Calu3 (cell line): Measurements from ENCODE around the gene GRAMD1A. TPM values are rescaled to one million over a fixed set of nuclear protein-coding genes. Genes with fewer than 3 reads are reported as not detected.

Experiments used
- Bru-seq: library from RNA; stranded (reverse); fragments of 400-500 nt; gene quantifications from one replicate; lab custom pipeline; 2021; lab: Mats Ljungman, UMichigan
- BruChase-seq, 2 experiments: library from RNA; stranded (reverse); fragments of 400-500 nt; gene quantifications; one replicate each; lab custom pipeline; 2021; lab: Mats Ljungman, UMichigan
- BruUV-seq: library from RNA; stranded (reverse); fragments of 400-500 nt; replicated peaks from 2 replicates; lab custom pipeline; 2021; lab: Mats Ljungman, UMichigan
- CTCF ChIA-PET: fragments of 300-600 bp; sonication (Branson Sonifier 250); formaldehyde crosslinking; loops from one replicate; lab custom pipeline; 2022; ENCODE audit warnings: antibody characterized with exemption; lab: Charles Lee
- DNase-seq: peaks from one replicate; pipeline ENCODE4 v3.0.0; 2022
- H3K27ac Mint-ChIP-seq: one replicate; pipeline ENCODE4 v1.8.0; 2022; ENCODE audit warnings: mixed read lengths; ENCODE audit not compliant: unreplicated experiment
- H3K27me3 Mint-ChIP-seq: one replicate; pipeline ENCODE4 v1.8.0; 2022; ENCODE audit warnings: mixed read lengths; ENCODE audit not compliant: unreplicated experiment
- H3K36me3 Mint-ChIP-seq: one replicate; pipeline ENCODE4 v1.8.0; 2022; ENCODE audit warnings: mild to moderate bottlenecking, moderate library complexity, mixed read lengths; ENCODE audit not compliant: insufficient read depth, unreplicated experiment
- H3K4me1 Mint-ChIP-seq: one replicate; pipeline ENCODE4 v1.8.0; 2022; ENCODE audit warnings: mild to moderate bottlenecking, low read depth, mixed read lengths; ENCODE audit not compliant: unreplicated experiment
- H3K4me3 Mint-ChIP-seq: one replicate; pipeline ENCODE4 v1.8.0; 2022; ENCODE audit warnings: mild to moderate bottlenecking, low read depth, moderate library complexity, mixed read lengths; ENCODE audit not compliant: unreplicated experiment
- H3K9me3 Mint-ChIP-seq: one replicate; pipeline ENCODE4 v1.8.0; 2022; ENCODE audit warnings: low read depth, mixed read lengths; ENCODE audit not compliant: unreplicated experiment
- intact Hi-C: fragments of 100-400 bp; cut with micrococcal nuclease; formaldehyde crosslinking; loops from one replicate; pipeline ENCODE4 v1.10.0; 2022; ENCODE audit not compliant: unreplicated experiment
- long read RNA-seq: library from polyadenylated mRNA; stranded (forward); transcript quantifications from one replicate; pipeline ENCODE4 v2.0.0, GENCODE V29; 2022
- total RNA-seq: library from RNA; stranded (reverse); gene quantifications from 2 replicates; pipeline ENCODE4 v1.2.3, GENCODE V29; 2022
- TF ChIP-seq, protein P1 (sequence below): fragments of 200-600 bp; IDR thresholded peaks from one replicate; pipeline ENCODE4 v1.8.0; 2022; ENCODE audit warnings: antibody characterized with exemption; ENCODE audit not compliant: unreplicated experiment

Gene GRAMD1A
- total RNA-seq (114 and 126 TPM in 2 replicates), Bru-seq, nascent RNA (percentile 71 among the genes with signal in this experiment), BruChase-seq, experiment 1, labeled RNA remaining after a 6-hour chase (percentile 82 among the genes with signal in this experiment), BruChase-seq, experiment 2, labeled RNA remaining after a 2-hour chase (percentile 84 among the genes with signal in this experiment)
- long read RNA-seq, partial matches to known transcripts: 38 of 157 reads
- long read RNA-seq, other reads (novel, unspliced or antisense): 119 of 157 reads

DNA sequence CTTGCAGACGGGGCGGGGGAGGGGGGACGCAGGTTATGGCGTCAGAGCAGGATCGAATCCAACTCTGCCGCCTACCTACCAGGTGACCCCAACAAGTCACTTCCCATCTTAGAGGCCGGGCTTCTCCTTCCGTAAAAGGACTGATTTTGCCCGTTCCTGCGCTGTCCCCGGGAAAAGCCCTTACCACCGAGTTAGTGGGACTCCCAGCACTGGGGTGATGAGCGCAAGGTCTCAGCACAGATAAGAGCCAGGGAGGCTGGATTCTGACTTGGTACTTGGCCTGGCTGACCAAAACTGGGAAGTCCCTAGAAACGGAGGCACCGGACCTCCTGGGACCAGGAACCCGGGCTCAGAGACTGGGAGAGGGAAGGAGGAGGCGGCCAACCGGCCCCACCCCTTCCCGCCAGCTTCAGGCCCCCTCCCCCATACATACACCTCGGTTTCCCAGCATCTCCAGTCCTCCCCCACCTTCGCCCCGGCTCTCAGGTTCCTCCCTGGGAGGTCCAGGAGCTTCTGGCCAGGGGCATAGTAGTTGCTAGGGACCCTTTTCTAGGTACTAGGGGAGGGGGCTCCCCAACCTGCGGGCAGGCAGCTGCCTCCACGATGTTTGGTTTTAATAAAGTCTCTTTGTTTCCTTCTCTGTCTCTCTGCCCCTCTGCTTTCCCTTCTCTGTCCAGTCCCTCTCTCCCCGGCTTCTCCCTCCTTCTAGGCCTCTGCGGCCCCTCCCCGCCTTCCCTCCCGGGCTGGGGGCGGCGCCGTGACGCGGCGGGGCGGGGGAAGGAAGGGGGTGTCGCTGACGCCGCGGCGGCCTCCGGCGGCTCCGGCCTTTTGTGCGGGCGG, at the start of gene GRAMD1A:
GRAMD1A (plus strand) TSS at position 826 of the 840 bp plus-strand sequence. CDS start 156 bp downstream, outside the sequence.
- peak within 1 kb of the TSS; percentile 88 for H3K27ac Mint-ChIP-seq
- DNase-seq: peak; percentile 95
- H3K27me3 Mint-ChIP-seq: no peaks in the 10 kb centered on the region
- peaks cover 61% of the 10 kb centered on the region for H3K36me3 Mint-ChIP-seq
- TSS peak; percentile 93 for BruUV-seq
- no peaks in the 10 kb centered on the region for H3K9me3 Mint-ChIP-seq
- intact Hi-C loops: loop anchor here (10.0 kb wide), 1 partner anchor 75 kb away; the partner anchor contains the start of gene ZNF30
- peaks cover 67% of the 10 kb centered on the region for H3K4me1 Mint-ChIP-seq
- TF ChIP-seq, protein P1, sequence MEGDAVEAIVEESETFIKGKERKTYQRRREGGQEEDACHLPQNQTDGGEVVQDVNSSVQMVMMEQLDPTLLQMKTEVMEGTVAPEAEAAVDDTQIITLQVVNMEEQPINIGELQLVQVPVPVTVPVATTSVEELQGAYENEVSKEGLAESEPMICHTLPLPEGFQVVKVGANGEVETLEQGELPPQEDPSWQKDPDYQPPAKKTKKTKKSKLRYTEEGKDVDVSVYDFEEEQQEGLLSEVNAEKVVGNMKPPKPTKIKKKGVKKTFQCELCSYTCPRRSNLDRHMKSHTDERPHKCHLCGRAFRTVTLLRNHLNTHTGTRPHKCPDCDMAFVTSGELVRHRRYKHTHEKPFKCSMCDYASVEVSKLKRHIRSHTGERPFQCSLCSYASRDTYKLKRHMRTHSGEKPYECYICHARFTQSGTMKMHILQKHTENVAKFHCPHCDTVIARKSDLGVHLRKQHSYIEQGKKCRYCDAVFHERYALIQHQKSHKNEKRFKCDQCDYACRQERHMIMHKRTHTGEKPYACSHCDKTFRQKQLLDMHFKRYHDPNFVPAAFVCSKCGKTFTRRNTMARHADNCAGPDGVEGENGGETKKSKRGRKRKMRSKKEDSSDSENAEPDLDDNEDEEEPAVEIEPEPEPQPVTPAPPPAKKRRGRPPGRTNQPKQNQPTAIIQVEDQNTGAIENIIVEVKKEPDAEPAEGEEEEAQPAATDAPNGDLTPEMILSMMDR: no peak
- peak within 1 kb of the TSS; percentile 88 for H3K4me3 Mint-ChIP-seq
- CTCF ChIA-PET: interaction anchor here (0.5 to 1.1 kb wide), 6 partner anchors 10 to 495 kb away, joined by 3 to 8 read pairs (median 4); no protein-coding TSS in a partner anchor

DNA sequence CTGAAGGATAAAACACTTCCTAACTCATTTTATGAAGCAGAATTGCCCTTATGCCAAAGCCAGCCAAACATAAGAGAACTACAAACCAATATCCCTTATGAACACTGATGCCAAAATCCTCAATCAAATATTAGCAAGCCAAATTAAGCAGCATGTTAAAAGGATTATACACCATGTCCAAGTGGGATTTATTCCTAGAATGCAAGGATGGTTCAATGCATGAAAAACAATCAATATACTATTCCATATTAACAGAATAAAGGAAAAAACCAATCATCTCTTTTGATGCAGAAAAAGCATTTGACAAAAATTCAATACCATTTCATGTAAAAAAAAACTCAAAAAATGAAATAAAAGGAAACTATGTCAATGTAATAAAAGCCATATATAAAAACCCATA, 47.0 kb upstream of the GRAMD1A start:
- no peak overlapping the region for H3K27ac Mint-ChIP-seq
- no peak for DNase-seq
- H3K27me3 Mint-ChIP-seq: no peaks in the 10 kb centered on the region
- peaks cover under 1% of the 10 kb centered on the region for H3K36me3 Mint-ChIP-seq
- H3K4me3 Mint-ChIP-seq: no peak overlapping the region
- no TSS peak for BruUV-seq
- TF ChIP-seq, protein P1: no peak
- CTCF ChIA-PET: no interaction called here
- no peaks in the 10 kb centered on the region for H3K4me1 Mint-ChIP-seq
- intact Hi-C loops: no loop called here
- peaks cover 35% of the 10 kb centered on the region for H3K9me3 Mint-ChIP-seq

DNA sequence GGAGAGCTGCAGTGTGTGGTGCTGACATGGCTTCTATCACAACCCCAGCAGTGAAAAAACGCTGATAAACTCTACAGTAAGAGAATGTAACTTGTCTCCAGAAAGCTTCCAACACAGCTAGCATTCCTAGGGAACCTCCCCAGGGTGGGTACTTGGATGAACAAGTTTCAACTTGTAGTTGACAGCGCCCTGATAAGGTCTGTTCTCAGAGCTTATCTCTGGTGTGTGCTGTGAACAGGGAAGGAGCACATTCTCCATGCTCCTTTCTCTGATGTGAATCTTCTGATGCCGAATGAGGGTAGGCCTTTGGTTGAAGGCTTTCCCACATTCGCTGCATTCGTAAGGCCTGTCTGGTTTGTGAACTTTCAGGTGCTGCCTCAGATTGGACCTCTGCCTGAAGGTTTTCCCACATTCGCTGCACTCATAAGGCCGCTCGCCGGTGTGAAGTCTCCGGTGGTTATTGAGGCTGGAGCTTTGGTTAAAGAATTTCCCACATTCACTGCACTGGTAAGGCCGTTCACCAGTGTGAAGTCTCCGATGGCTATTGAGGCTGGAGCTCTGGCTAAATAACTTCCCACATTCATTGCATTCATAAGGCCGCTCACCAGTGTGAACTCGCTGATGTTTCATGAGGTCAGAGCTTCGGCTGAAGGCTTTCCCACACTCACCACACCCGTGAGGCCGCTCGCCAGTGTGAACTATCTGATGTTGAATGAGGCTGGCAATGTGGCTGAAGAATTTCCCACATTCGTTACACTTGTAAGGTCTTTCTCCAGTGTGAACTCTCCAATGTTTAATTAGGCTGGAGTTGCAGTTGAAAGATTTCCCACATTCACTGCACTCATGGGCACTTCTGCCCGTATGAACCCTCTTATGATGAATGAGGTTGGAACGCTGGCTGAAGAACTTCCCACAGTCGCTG, 42.0 kb upstream of the GRAMD1A start:
- DNase-seq: no peak
- CTCF ChIA-PET: no interaction called here
- Mint-ChIP-seq H3K27ac (no peak overlapping the region), H3K4me1 (peaks cover 15% of the 10 kb centered on the region), H3K9me3 (peaks cover 31% of the 10 kb centered on the region), H3K4me3 (no peak overlapping the region), H3K27me3 (no peaks in the 10 kb centered on the region), H3K36me3 (peaks cover 25% of the 10 kb centered on the region)
- intact Hi-C loops: no loop called here
- BruUV-seq: TSS peak; percentile 15
- TF ChIP-seq, protein P1: no peak

DNA sequence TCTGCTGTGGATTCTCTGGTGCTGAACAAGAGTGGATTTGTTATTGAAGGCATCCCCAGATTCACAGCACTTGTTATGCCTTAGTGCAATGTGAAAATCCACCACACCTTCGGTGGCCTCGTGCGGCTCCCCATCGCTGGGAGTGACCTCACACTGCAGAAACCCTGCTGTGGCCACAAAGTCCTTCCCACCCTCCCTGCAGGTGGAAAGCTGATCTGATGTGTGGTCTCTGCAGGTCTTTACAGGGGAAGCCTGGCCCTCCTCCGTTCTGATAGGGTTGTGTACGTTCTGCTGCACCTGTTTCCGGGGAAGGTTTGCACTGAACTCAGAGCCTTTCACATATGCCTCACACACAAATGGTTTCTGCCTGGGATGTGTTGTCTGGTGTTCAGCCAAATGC, 41.1 kb upstream of the GRAMD1A start:
- CTCF ChIA-PET: no interaction called here
- intact Hi-C loops: no loop called here
- Mint-ChIP-seq H3K27me3 (no peaks in the 10 kb centered on the region), H3K4me3 (no peak overlapping the region), H3K9me3 (peaks cover 31% of the 10 kb centered on the region), H3K36me3 (peaks cover 31% of the 10 kb centered on the region), H3K4me1 (peaks cover 19% of the 10 kb centered on the region), H3K27ac (no peak overlapping the region)
- no peak for DNase-seq
- no TSS peak for BruUV-seq
- TF ChIP-seq, protein P1: no peak
